Ecto neural progenitor cell (in vitro differentiated cells): Measurements from ENCODE around the gene STAP1.

Experiments
- DNase-seq: peaks from one replicate; pipeline ENCODE4 v3.0.0-alpha.2; 2018; ENCODE audit warnings: low spot score

The STAP1 gene

DNA sequence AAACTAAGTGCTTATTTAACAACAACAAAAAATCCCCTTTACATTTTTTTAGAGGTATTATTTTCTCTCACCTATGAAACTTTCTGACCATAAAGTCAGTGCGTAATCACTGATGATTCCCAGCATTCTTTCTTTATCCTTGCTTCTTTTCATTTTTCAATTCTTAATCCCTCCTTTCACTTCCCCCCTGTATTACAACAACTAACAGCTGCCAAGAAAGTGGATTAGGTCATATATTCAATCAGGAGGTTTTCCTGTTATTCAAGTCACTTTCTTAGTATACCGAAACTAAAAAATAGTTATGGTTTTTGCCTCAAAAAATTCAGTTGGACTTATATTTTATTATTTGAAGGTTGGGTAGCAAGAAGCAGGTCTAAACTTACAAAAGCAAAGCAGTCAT, 2.1 kb upstream of the STAP1 start:
- no peak for DNase-seq

DNA sequence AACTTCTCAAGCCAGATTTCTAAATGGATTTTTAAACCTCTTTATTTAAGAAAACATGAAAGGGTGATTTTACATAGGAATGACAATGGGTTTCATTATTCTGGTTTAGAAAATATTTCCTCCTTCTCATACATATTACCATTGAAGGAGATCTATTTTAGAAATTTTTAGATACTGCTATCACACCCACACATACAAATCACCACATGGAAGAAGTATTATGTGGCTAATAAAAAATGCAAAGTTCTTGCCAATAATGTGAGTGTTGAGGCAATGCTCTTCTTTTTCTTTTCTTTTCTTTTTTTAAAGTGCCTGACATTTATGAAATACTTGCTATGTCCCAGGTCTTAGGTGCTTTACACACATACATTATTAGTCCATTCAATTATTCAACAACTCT, 6.8 kb downstream of the STAP1 start:
- DNase-seq: no peak

DNA sequence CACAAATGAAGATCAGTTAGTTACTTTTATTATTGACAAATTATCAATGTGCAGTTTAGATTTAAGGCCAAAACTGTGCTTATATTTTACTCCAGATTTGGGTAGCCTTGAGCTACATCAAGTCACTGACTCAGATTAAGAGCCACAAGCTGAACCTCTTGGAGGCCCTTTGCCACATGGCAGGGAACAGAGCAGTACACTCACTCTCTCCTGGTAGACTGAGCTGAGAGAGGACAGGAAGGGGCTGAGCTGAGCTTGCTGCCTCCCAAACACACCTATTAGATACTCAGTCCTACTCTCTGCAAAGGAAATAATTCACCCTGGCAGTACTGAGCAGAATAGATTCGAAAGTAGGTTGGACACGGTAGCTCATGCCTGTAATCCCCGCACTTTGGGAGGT, 7.8 kb downstream of the STAP1 start:
- no peak for DNase-seq

DNA sequence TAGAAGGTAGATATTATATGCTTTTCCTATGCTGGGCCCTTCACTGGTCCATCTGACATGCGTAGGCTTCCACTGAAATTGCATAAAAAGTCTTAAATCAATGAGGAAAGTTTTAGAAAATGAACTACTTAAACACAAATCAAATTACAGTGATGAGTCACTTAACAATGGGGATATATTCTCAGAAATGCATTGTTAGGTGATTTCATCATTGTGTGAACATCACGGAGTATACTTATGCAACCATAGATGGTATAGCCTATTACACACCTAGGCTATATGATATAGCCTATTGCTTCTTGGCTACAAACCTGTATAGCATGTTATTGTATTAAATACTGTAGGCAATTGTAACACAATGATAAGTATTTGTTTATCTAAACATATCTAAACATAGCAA, 10.3 kb downstream of the STAP1 start:
- DNase-seq: no peak

DNA sequence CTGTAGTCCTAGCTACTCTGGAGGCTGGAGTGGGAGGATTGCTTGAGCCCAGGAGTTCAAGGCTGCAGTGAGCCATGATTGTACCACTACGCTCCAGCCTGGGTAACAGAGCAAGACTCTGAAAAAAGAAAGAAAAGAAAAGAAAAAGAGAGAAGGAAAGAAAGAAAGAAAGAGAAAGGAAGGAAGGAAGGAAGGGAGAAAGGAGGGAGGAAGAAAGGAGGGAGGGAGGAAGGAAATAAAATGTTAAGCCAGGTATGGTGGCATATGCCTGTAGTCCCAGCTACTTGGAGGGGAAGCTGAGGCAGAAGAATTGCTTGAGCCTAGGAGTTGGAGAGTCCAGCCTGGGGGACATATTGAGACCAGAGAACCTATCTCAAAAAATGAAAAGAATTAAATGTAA, 12.0 kb downstream of the STAP1 start:
- DNase-seq: no peak

DNA sequence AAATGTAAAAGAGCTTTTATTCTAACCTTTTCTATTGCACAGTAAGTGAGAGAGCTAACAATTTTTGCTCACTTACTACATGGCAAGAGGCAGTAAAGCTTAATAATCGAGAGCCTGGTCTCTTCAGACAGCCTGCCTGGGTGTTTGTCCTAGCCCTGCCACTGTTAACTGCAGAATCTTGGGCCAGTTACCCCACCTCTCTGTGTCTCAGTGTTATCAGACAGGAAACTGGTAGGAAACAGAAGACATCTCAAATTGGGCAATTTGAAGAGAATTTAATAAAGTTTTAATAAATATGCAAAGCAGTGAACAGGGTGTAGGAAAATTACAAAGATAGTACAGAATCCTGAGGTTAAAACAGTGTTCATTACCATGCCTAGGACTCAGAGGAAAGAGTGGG, 13.4 kb downstream of the STAP1 start:
- DNase-seq: no peak

DNA sequence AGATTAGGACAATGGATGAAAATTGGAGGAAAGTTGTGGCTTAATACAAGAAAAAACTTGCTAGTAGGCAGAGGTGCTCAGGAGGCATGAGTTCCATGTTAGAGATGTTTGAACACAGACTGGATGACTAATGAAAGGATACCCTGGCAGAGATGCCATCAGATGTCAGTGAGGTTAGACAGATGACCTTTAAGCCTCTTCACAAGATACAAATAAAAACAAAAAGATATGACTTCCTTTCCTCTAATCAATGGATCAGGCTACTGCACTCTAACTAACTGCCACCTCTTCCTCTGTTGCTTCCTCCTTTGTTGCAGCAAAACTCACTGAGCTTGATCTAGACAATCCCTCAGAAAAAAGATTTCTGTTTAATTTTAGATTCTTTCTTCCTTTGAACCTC, 14.7 kb downstream of the STAP1 start:
- DNase-seq: no peak

DNA sequence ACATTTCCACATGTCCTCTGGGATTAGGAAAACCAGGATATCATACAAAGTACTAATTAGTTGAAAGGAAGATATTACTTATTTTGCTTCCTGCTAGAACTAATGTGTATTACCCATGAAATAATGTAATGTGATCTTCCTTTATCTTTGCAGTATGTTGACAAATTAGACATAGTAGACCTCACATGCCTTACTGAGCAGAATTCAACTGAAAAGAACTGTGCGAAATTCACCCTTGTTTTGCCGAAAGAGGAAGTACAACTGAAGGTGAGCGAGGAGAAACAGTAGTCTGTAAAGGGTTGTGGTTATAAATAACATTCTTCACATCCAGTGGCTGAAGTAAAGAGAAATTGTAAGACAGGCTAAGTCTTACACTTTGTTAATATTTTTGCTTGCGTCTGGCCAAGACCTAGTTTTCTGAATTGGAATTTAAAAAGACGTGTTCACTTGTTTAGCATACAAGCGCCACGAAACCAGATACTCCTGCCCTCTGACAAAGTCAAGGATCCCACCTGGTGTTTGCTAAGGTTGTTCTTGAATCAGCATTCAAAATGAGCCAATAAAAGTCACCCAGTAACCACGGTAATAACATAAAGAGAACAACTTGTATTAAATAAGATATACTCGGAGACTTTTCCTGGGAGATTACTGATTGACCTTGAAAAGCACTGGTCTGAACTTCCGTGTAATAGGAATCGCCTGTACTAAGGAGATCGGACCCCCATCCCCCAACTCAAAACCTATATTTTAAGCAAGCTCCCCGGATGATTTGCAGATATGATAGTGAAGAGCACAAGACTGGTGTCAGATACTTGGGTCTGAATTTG, 16.9 kb downstream of the STAP1 start:
- no peak for DNase-seq

DNA sequence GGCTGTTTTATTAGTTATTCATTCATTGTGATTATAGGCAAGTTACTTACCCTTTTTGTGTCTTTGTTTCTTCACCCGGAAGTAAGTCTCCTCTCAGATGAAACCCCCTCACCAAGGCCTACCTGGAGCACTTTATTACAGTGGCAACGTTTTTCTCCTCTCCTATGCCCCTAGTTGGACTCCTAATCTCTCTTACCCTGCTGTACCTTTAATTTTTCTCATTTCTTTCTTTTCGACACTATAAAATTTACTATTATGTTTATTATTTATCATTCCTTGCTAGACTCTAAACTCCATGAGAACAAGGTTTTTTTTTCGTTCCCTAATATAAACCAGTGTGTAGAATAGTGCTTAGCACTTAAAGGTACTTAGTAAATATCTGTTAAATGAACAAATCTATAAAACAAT, 17.5 kb downstream of the STAP1 start:
- DNase-seq: no peak

DNA sequence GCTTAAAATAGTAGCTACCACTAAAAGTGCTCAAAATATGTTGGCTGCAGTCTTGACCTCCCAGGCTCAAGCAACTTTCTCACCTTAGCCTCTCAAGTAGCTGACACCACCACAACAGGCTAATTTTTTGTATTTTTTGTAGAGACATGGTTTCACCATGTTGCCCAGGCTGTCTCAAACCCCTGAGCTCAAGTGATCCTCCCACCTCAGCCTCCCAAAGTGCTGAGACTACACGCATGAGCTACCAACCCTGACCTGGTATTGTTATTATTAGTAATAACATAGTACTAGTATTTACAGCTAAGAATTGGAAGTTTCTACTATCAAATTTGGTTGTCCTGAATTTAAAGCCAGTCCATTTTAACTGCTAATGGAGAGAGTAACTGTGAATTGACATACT, 18.0 kb downstream of the STAP1 start:
- no peak for DNase-seq

DNA sequence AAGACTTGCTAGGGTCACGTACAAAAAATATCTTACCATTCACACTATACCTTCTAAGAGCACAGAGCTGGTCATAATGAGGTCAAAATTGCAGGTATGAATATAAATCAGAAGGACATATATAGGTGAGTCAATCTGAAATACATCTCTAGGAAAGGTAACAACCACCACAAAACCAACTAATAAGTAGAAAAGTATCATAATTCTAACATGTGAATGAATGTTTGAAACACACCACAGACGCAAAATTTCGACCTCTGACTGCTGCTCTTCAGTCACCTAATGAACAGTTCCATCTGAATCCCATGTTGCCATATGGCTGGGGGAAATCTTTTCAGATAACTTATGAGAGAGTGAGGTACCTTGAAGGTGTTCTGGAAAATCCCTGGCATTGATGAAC, 22.1 kb downstream of the STAP1 start:
- DNase-seq: no peak

DNA sequence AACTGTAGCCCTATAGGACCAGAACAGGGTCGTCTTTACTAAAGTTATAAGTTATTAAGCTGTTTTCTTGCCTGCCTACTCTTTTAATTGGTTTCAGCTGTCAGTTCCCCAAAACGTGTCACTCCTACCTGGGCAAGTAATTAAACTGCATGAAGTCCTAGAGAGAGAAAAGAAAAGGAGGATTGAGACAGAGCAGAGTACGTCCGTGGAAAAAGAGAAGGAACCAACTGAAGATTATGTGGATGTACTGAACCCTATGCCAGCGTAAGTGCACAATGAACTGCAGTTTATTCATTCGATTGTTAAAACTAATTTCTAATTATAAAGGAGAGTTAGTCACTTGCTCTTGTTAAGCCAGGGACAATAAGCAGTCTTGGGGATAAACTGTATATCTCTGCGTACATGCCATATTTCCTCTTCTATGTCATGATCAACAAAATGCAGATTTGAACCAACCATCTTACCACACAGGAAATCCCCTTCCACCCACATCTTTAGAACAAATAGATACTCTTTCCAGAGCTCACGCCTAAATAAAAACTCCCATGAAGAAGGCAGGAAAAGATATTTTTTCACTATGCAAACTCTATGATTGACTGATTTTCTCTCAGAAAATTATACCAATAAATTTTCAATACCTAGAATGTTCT, 22.8 kb downstream of the STAP1 start:
- no peak for DNase-seq

DNA sequence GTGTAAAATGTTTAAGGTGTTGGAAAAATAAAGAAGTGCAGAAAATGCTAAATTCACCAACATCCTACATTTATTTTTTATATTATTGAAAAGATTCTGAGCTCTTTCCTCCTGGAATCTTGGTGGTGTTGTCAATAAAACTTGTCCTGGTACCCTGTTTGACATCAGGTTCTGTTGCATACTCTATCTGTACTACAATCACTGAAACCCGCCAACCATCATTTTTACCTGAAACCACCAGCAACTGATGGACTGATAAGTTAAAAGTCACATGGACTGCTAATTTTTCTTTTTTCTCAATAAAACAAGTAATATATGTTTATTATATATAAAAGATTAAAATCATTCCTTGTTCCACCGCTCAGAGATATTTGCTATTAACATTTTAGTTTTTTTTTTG, 23.4 kb downstream of the STAP1 start:
- no peak for DNase-seq

DNA sequence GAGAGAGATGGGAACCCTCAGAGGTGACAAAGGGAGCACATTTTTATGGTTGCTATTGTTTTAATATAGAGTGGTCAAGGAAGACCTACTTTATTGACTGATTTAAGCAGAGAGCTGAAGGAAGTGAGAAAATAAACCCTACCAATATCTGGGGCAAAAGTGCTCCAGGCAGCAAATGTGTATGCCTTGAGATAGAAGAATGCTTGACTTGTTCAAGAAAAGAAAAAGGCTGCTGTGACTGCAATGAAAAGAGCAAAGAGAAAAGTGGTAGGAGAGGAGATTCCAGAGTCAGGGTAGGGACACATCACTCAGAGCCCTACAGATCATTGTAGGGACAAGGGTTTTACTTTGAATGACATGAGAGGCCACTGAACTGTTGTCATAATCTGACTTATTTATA, 26.0 kb downstream of the STAP1 start:
- no peak for DNase-seq

DNA sequence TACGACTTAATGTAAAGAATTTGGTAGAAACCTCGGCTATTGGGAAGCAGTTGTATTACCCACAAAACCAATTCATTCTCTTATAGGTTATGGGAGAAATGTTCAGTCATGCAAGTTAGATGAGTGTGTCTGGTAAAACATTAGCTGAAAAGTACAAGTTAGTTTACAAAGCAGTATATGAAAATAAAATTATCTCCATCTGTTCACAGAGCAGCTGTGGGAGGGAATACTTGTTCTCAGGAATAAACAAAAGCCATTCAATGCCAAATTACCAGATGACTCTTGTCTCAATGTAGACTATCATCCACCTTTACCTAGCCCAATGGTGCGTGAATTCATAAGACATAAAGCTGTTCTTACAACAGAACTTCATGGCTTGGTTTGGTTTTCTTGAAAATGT, 28.6 kb downstream of the STAP1 start:
- DNase-seq: no peak

DNA sequence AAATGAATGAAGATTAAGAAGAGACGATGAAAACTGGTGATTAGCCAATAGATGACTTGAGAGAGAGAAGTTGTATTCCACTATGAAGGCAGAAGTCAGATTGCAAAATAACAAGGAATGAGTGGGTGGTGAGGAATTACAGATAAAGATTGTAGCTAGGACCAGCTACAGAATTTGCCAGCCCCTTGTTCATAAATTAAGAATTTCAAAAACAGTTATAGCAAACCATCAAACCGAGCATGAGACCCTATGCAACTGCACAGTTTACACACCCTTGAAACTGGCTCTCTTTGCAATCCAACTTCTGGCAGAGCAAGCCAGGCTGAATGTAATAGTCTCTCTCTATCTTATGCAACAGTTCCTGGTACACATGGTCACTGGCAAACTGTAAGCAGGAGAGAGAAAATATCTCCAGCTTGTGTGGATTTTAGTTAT, 35.2 kb downstream of the STAP1 start:
- no peak for DNase-seq

DNA sequence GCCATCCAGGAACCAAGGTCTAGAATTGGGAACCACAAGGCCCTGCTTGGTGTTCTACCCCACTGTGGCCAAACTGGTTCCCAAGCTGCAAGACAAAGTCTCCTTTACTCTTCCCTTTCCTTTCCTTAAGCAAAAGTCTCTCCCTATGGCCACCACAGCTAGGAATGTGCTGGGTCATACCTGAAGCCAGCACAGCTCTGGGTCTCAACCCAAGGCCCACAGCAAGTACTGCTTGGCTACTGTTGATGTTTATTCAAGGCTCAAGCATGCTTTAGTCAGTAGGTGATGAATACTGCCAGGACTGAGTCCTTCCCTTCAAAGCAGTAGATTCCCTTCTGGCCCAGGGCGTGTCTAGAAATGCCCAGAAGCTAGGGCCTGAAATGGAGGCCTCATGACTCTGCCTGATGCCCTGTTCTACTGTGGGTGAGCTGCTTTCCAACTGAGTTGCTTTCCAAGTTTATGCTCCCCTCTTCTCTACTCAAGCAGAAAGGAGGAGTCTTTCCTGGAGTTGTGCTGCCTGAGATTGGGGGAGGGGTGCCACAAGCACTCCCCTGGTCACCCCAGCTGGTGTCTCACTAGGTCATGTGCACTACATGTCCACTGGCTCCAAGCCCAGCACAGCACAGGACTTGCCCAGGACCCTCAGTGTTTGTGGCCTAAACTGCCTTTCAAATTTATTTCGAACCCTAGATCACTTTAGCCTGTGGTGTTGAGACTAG, 44.9 kb downstream of the STAP1 start:
- no peak for DNase-seq

DNA sequence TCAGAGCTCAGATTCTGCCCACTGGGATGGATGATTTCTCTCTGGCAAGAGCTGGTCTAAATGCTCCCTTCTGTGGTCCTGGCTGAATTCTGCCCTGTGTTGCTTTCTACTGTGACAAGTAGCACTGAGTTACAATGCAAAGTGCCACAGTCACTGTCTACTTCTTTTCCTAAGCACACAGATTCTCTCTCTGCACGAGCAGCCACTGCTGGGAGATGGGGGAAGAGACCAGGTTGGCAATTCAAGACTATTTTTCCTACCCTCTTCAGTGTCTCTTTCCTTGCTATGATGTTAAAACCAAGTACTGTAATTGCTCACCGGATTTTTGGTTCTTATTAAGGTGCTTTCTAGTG, 45.5 kb downstream of the STAP1 start:
- no peak for DNase-seq

DNA sequence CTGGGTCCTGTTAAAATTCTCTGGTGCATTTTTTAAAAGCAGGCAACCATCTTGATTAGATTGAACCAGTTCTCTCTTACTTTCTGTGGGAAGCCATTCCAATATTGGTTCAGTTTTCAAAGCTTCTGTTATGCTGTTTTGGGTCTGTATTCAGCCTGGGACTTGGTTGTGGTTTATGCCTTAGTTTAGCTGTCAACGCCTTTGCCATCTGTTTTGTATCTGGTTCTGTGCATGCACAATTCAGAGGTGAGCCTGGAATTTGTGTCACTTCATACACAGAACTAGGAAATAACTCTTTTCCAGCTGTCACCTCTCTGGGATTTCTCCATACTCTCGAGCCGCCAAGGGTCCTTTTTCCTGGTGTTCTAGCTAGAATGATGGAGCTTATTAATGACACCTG, 46.2 kb downstream of the STAP1 start:
- no peak for DNase-seq

DNA sequence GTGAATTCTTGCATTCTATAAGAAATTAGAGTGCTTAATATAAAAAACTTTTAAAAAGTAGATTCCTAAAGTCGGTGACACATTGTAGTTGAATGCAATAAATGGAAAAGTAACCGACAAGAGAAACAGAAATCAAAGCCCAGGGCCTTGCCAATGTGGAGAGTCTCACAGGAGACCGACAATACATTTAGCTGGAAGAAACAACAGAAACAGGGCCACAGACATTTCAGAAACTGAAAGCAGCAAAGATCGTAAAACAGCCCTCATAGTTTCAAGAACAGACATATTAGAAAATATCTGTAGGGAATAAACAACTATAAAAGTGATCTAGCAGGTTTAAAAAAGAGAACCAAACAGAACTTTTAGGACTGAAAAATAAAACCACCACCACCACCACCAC, 49.5 kb downstream of the STAP1 start:
- DNase-seq: no peak

DNA sequence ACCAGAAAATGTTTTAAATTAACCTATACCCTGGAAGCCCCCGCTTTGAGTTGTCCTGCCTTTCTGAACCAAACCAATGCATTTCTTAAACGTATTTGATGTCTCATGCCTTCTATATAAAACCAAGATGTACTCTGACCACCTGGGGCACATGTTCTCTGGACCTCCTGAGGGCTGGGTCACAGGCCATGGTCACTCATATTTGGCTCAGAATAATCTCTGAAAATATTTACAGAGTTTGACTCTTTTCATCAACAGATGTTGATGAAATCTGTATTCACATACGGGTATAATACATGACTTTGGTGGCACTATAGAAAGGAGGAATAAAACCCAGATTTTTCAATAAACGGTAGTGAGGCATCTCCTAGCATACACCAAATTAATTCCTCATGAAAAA, 55.7 kb downstream of the STAP1 start:
- no peak for DNase-seq

DNA sequence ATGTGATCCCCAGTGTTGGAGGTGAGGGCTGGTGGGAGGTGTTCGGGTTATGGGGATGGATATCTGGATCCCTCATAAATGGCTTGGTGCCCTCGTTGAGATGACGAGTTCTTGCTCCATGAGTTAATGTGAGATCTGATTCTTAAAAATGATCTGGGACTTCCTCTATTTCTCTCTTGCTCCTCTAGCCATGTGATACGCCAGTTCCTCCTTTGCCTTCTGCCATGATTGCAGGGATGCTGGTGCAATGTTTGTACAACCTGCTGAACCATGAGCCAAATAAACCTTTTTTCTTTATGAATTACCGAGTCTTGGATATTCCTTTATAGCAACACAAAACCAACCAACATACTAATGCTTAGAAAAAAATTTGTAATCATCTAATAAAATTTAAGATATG, 56.6 kb downstream of the STAP1 start:
- no peak for DNase-seq

DNA sequence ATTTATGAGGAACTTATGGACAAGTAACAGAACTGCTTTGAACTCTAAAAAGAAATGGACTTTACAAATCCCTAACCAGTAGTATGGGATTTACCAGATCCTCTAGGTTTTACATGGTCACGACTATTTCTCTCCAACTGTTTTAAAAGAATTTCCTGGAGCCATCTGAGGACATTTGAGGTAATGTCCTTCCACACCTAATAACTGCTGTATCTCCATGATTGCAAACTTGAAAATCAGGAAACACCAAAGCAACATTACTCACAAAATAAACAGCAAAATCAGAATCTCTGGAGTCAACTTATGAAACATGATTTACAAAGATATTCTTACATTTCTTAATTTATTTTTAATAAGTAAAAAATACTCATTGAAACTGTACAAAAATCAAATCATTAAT, 58.0 kb downstream of the STAP1 start:
- no peak for DNase-seq
